SH-SY5Y (cell line): Measurements from ENCODE around the gene SLC25A21.

Experiments used
- GATA2 ChIP-seq: IDR thresholded peaks from 2 replicates; pipeline ENCODE4 v1.6.1; 2011; ENCODE audit warnings: mild to moderate bottlenecking, low read depth, low read length
- GATA3 ChIP-seq: IDR thresholded peaks from 2 replicates; pipeline ENCODE4 v1.6.1; 2011; ENCODE audit warnings: low read depth, mild to moderate bottlenecking, low read length, moderate library complexity

- no peak for TF ChIP-seq GATA3
- no peak for TF ChIP-seq GATA2
Observed at GRCh38 chr14:37157987-37158386, 14.4 kb downstream of the SLC25A21 start.
